Activated CD4-positive, alpha-beta T cell treated with anti-CD3 and anti-CD28 coated beads for 36 hours (primary cell): ENCODE data around the gene TRAF3IP1. TPM values are rescaled to one million over a fixed set of nuclear protein-coding genes. Genes with fewer than 3 reads are reported as not detected.

Experiments used
- ATAC-seq: fragments of 200-7000 bp; cut with Tn5 transposase; one replicate; pipeline ENCODE4 v1.10.0; 2021; ENCODE audit warnings: mild to moderate bottlenecking, moderate library complexity
- CTCF ChIA-PET: fragments of 350-600 bp; sonication (Branson Sonifier 250); formaldehyde crosslinking; loops from one replicate; lab custom pipeline; 2021; ENCODE audit warnings: antibody characterized with exemption; lab: Charles Lee
- POLR2A ChIA-PET: fragments of 350-600 bp; sonication (Branson Sonifier 250); formaldehyde crosslinking; loops from one replicate; lab custom pipeline; 2021; ENCODE audit warnings: antibody characterized with exemption, inconsistent platforms; lab: Charles Lee
- DNase-seq: peaks from one replicate; pipeline ENCODE4 v3.0.0-alpha.2; 2020
- H3K27ac Mint-ChIP-seq: one replicate; pipeline ENCODE4 v1.8.0; 2021; ENCODE audit warnings: mixed read lengths
- H3K27me3 Mint-ChIP-seq: one replicate; pipeline ENCODE4 v1.8.0; 2021; ENCODE audit warnings: mixed read lengths
- H3K36me3 Mint-ChIP-seq: one replicate; pipeline ENCODE4 v1.8.0; 2021; ENCODE audit warnings: low read depth, mixed read lengths
- H3K4me1 Mint-ChIP-seq: one replicate; pipeline ENCODE4 v1.8.0; 2021; ENCODE audit warnings: mixed read lengths
- H3K4me3 Mint-ChIP-seq: one replicate; pipeline ENCODE4 v1.8.0; 2021; ENCODE audit warnings: mild to moderate bottlenecking, moderate library complexity, mixed read lengths
- H3K9me3 Mint-ChIP-seq: one replicate; pipeline ENCODE4 v1.8.0; 2021; ENCODE audit warnings: low read depth, mixed read lengths
- intact Hi-C, 2 experiments: fragments of 100-400 bp; cut with DNase I in 1 of 2; cut with micrococcal nuclease in 1 of 2; formaldehyde crosslinking; loops; one replicate each; pipeline versions ENCODE4 v1.14.2 to v1.15.1; 2022 to 2024; cut with DNase I, micrococcal nuclease
- total RNA-seq, 2 experiments: library from RNA; stranded (reverse); gene quantifications; one replicate each; pipeline ENCODE4 v1.2.3, GENCODE V29; 2021

The TRAF3IP1 gene
- total RNA-seq, 2 experiments from 2014 or later: 8.5 to 9.8 TPM

DNA sequence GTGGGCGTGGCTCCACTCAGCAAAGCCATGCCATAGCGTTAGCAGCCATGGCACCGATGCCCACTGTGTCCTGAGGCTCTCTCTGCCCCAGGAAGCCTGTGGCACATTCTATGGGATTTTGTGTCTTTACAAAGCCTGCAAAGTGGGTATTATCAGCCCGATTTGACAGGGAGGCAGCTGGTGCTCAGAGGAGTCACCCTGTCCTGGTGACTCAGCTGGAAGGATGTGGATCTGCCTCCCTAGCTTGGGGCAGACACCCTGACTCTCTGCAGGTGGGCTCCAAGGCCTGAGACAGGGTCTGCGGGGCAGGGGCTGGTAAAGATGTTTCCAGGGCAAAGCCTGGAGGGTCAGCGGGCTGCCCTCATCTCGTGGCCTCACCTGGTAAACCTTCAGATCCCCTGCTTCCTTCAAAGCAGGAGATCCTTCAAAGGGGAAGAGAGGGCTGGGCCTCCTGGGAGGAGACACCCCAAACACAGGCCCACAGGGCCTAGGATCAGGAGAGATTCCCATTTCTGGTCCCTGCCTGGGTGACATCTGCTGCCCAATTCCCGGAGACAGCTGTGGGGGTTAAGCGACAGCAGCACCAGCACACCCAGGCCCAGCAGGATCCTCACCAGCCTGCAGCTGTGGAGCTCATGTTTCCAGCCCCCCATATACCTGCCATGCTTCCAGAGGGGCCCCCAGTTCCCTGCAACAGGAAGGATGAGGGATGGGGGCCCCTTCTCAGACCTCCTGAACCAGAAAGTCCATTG lies 103.4 kb downstream of the TRAF3IP1 start:
- ChIA-PET CTCF (interaction anchor here (1.1 kb wide), 1 partner anchor 13 kb away, joined by 3 read pairs; no protein-coding TSS in a partner anchor), POLR2A (no interaction called here)
- H3K27me3 Mint-ChIP-seq: no peaks in the 10 kb centered on the region
- no peak for ATAC-seq
- intact Hi-C loops: no loop called here
- peaks cover 8% of the 10 kb centered on the region for H3K36me3 Mint-ChIP-seq
- H3K4me3 Mint-ChIP-seq: no peak overlapping the region
- peaks cover 13% of the 10 kb centered on the region for H3K4me1 Mint-ChIP-seq
- no peak for DNase-seq
- H3K27ac Mint-ChIP-seq: no peak overlapping the region
- H3K9me3 Mint-ChIP-seq: no peaks in the 10 kb centered on the region

DNA sequence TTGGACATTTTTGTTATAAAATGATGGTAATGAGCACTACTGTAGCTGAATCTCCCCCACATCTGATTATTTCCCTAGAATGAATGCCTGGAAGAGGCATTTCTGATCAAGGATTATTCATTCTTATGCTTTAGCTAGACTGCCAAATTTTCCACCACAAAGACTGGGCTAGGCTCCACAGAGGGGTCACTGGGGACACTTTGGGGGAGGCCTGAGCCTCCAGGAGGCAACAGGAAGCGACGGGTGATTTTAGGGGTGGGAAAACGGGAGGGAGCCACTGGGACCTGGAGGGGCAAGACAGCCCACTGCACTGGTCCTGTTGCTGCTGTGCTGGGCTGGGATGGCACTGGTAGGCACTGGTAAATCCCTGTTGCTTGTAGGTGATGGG lies 104.0 kb downstream of the TRAF3IP1 start:
- POLR2A ChIA-PET: no interaction called here

DNA sequence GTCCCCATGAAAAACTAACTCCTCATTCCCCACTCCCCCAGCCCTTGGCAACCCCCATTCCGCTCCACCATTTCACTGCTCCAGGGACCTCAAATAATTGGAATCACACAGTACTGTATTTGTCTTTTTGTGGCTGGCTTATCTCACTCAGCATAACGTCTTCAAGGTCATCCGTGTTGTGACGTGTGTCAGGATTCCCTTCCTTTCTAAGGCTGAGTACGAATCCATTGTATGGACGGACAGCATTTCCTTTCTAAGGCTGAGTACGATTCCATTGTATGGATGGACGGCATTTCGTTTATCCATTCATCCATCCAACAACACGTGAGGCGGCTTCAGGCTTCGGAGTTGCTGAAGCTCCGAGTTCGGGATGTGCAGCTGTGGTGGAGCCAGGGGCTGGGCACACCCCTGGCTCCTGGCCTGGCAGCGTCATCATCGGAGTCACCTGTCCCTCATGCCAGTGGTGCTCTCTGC lies 105.2 kb downstream of the TRAF3IP1 start:
- DNase-seq (no peak), ATAC-seq (no peak)
- intact Hi-C loops: loop anchor here (5.0 kb wide), 5 partner anchors 53 to 1602 kb away; partner anchors contain the start of genes NDUFA10 (in 1 of the 2), PER2 (in 1 of the 2) and TRAF3IP1 (in 1 of the 2)
- no peak overlapping the region for H3K4me3 Mint-ChIP-seq
- H3K36me3 Mint-ChIP-seq: peaks cover 24% of the 10 kb centered on the region
- no peaks in the 10 kb centered on the region for H3K27me3 Mint-ChIP-seq
- peak overlapping the region; percentile 8 for H3K27ac Mint-ChIP-seq
- POLR2A ChIA-PET: no interaction called here
- peaks cover 26% of the 10 kb centered on the region for H3K4me1 Mint-ChIP-seq
- CTCF ChIA-PET: no interaction called here
- H3K9me3 Mint-ChIP-seq: peaks cover 6% of the 10 kb centered on the region

More for the DNA sequence above, 104.0 kb downstream of the TRAF3IP1 start:
- Mint-ChIP-seq H3K9me3 (no peaks in the 10 kb centered on the region), H3K27me3 (no peaks in the 10 kb centered on the region), H3K36me3 (peaks cover 13% of the 10 kb centered on the region), H3K4me3 (no peak overlapping the region), H3K27ac (no peak overlapping the region), H3K4me1 (peaks cover 17% of the 10 kb centered on the region)
- intact Hi-C loops: no loop called here
- CTCF ChIA-PET: interaction anchor here (1.1 kb wide), 1 partner anchor 13 kb away, joined by 3 read pairs; no protein-coding TSS in a partner anchor
- no peak for ATAC-seq
- DNase-seq: no peak

- ChIA-PET POLR2A (no interaction called here), CTCF (no interaction called here)
- H3K4me3 Mint-ChIP-seq: peak overlapping the region; percentile 91
- H3K36me3 Mint-ChIP-seq: peaks cover 26% of the 10 kb centered on the region
- no peaks in the 10 kb centered on the region for H3K27me3 Mint-ChIP-seq
- peak overlapping the region; percentile 86 for H3K27ac Mint-ChIP-seq
- peaks cover 8% of the 10 kb centered on the region for H3K9me3 Mint-ChIP-seq
- intact Hi-C loops: loop anchor here (1.0 to 5.0 kb wide), 11 partner anchors 13 to 1601 kb away; partner anchors contain the start of genes PER2 (in 2 of the 2), TRAF3IP1 (in 2 of the 2), ILKAP (in 1 of the 2) and NDUFA10 (in 1 of the 2)
- H3K4me1 Mint-ChIP-seq: peaks cover 30% of the 10 kb centered on the region
- DNase-seq: peak; percentile 16
- ATAC-seq: peak; percentile 34
These were observed 105.8 kb downstream of the TRAF3IP1 start for GRCh38 chr2:238425979-238426567.

DNA sequence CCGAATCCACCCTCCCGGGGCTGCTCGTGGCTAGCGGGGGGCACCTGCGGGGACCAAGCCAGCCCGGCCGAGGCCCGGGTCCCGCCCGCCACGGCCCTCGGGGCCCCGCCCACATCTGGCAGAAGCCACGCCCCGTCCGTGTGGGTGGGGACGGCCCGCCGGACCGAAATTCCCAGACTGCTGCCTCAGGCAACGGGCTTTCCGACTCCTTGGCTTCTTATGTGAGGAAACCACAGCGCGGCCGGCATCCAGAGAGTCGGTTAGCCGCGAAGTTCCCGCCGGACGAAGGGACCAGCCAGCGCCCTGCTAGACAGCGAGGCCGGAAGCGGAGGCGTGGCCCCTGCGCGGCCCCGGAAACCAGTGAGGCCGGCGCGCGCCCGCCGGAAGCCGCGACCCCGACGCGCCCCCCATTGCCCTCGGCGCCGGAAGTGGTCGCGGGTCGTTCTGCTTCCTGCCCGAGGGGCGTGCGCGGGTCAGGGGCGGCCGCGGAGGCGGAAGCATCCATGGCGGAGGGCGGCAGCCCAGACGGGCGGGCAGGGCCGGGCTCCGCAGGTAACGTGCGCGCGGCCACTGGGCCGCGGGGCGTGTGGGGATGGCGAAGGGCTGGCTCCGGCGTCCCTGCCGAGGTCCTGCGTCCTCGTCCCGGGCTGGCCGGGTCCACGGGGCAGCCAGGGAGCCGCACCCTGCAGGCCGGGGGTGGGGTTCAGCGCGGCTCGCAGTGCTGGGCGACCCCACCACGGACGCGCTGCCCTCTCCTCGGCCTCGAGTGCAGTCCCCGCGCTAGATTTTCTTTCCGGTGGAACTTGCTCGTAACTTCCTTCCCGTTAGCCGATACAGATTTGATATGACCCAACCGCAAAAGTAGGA lies 106.5 kb downstream of the TRAF3IP1 start, which contains the start of gene ASB1:
Gene ASB1, plus strand, starts transcription at position 360 of the 867 bp plus-strand sequence. Its CDS starts 144 bp downstream, at position 504.
- H3K27ac Mint-ChIP-seq: peak within 1 kb of the TSS; percentile 96
- no peaks in the 10 kb centered on the region for H3K27me3 Mint-ChIP-seq
- peak; percentile 81 for ATAC-seq
- H3K9me3 Mint-ChIP-seq: peaks cover 8% of the 10 kb centered on the region
- H3K4me1 Mint-ChIP-seq: peaks cover 35% of the 10 kb centered on the region
- intact Hi-C loops: loop anchor here (1.0 to 5.0 kb wide), 11 partner anchors 12 to 1600 kb away; partner anchors contain the start of genes PER2 (in 2 of the 2), TRAF3IP1 (in 2 of the 2), ILKAP (in 1 of the 2) and NDUFA10 (in 1 of the 2)
- ChIA-PET POLR2A (interaction anchor here (0.8 kb wide), 1 partner anchor 13 kb away, joined by 3 read pairs; no protein-coding TSS in a partner anchor), CTCF (interaction anchor here (1.4 kb wide), 1 partner anchor 87 kb away, joined by 5 read pairs; no protein-coding TSS in a partner anchor)
- H3K4me3 Mint-ChIP-seq: peak within 1 kb of the TSS; percentile 91
- peak; percentile 84 for DNase-seq
- peaks cover 26% of the 10 kb centered on the region for H3K36me3 Mint-ChIP-seq

DNA sequence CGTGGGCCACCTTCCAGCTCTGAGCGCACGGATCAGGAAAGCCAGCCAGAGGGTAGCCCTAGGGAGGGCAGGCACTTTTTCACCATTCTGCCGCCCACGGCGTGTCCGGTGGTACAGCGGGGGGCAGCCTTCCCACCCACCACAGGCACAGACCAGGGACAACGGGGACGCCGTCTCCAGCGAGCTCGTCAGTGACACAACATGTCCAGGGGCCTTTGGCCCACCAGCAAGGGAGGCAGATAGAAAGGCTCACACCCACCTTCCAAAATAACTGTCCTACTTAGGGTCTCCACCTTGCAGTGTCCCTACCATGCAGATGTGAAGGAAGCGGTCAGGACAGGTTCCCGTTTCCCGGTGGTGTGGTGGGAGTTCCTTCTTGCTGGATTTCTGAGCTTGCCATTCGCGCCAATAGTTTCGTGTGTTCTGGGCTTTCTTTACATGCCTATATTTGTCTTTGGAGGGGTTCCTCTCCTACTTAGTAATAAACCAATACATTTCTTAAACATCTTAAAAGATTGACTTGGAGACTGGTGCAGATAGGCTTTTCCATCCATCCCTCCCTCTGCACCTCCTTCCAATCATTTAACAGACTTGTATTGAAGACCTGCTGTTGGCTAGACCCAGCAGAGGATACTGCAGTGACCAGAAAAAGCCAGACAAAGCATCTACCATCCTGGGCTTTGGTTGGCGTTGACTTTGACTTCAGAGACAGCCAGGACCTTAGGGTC lies 107.3 kb downstream of the TRAF3IP1 start:
- Mint-ChIP-seq H3K4me1 (peaks cover 39% of the 10 kb centered on the region), H3K4me3 (peak overlapping the region; percentile 91), H3K27me3 (no peaks in the 10 kb centered on the region), H3K27ac (peak overlapping the region; percentile 96), H3K36me3 (peaks cover 26% of the 10 kb centered on the region), H3K9me3 (peaks cover 8% of the 10 kb centered on the region)
- POLR2A ChIA-PET: interaction anchor here (0.8 kb wide), 1 partner anchor 12 kb away, joined by 3 read pairs; no protein-coding TSS in a partner anchor
- DNase-seq (peak; percentile 49), ATAC-seq (peak; percentile 8)
- CTCF ChIA-PET: interaction anchor here (0.7 to 1.4 kb wide), 2 partner anchors 12 to 86 kb away, joined by 3 to 5 read pairs; no protein-coding TSS in a partner anchor
- intact Hi-C loops: loop anchor here (1.0 to 5.0 kb wide), 8 partner anchors 12 to 1600 kb away; partner anchors contain the start of genes ILKAP (in 1 of the 2), NDUFA10 (in 1 of the 2), PER2 (in 1 of the 2) and TRAF3IP1 (in 1 of the 2)

- Mint-ChIP-seq H3K4me1 (peaks cover 39% of the 10 kb centered on the region), H3K27me3 (no peaks in the 10 kb centered on the region), H3K27ac (peak overlapping the region; percentile 15), H3K4me3 (peak overlapping the region; percentile 53), H3K9me3 (peaks cover 8% of the 10 kb centered on the region), H3K36me3 (peaks cover 34% of the 10 kb centered on the region)
- intact Hi-C loops: loop anchor here (5.0 kb wide), 5 partner anchors 57 to 1598 kb away; partner anchors contain the start of genes NDUFA10 (in 1 of the 2), PER2 (in 1 of the 2) and TRAF3IP1 (in 1 of the 2)
- CTCF ChIA-PET: interaction anchor here (0.9 kb wide), 1 partner anchor 9 kb away, joined by 3 read pairs; no protein-coding TSS in a partner anchor
- POLR2A ChIA-PET: no interaction called here
- no peak for DNase-seq
- ATAC-seq: no peak
These were observed 108.5 kb downstream of the TRAF3IP1 start for GRCh38 chr2:238428866-238429265.

GRCh38 chr2:238430781-238431180 lies 110.5 kb downstream of the TRAF3IP1 start:
- Mint-ChIP-seq H3K4me1 (peaks cover 41% of the 10 kb centered on the region), H3K27ac (no peak overlapping the region), H3K36me3 (peaks cover 44% of the 10 kb centered on the region), H3K27me3 (no peaks in the 10 kb centered on the region), H3K4me3 (no peak overlapping the region), H3K9me3 (peaks cover 8% of the 10 kb centered on the region)
- intact Hi-C loops: no loop called here
- ChIA-PET POLR2A (no interaction called here), CTCF (interaction anchor here (0.6 kb wide), 1 partner anchor 73 kb away, joined by 3 read pairs; no protein-coding TSS in a partner anchor)
- ATAC-seq (no peak), DNase-seq (no peak)

- no peak for ATAC-seq
- CTCF ChIA-PET: interaction anchor here (0.6 to 1.0 kb wide), 2 partner anchors 54 to 74 kb away, joined by 3 read pairs; no protein-coding TSS in a partner anchor
- Mint-ChIP-seq H3K9me3 (peaks cover 8% of the 10 kb centered on the region), H3K36me3 (peaks cover 49% of the 10 kb centered on the region), H3K27me3 (no peaks in the 10 kb centered on the region), H3K4me1 (peaks cover 39% of the 10 kb centered on the region), H3K27ac (no peak overlapping the region), H3K4me3 (no peak overlapping the region)
- DNase-seq: no peak
- intact Hi-C loops: no loop called here
- POLR2A ChIA-PET: no interaction called here
These were observed 111.1 kb downstream of the TRAF3IP1 start for GRCh38 chr2:238431456-238431855.
